HG02798 (cell line): ENCODE results near the gene TGFB1.
A peak's percentile ranks its signal among the peaks of the same experiment; 100 is the strongest.
"Not testable (repeated sequence)": the region's sequence is repeated elsewhere in the genome, so short reads cannot be mapped to it uniquely, and the experiment has no call there.

Experiments used
- ATAC-seq: cut with Tn5 transposase; IDR thresholded peaks from one replicate; pipeline ENCODE4 v1.9.1; 2021; ENCODE audit warnings: mild to moderate bottlenecking; ENCODE audit not compliant: unreplicated experiment, poor library complexity

Gene TGFB1

DNA sequence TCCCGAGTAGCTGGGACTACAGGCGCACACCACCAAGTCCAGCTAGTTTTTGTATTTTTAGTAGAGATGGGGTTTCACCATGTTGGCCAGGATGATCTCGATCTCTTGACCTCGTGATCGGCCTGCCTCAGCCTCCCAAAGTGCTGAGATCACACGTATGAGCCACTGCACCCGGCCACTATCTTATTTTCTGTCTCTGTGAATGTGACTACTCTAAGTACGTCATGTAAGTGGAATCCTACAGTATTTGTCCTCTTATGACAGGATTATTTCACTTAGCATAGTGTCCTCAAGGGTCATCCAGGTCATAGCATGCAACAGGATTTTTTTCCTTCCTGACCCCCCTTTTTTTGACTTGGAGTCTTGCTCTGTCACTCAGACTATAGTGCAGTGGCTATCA lies 17.8 kb upstream of the TGFB1 start:
- ATAC-seq, result no peak

DNA sequence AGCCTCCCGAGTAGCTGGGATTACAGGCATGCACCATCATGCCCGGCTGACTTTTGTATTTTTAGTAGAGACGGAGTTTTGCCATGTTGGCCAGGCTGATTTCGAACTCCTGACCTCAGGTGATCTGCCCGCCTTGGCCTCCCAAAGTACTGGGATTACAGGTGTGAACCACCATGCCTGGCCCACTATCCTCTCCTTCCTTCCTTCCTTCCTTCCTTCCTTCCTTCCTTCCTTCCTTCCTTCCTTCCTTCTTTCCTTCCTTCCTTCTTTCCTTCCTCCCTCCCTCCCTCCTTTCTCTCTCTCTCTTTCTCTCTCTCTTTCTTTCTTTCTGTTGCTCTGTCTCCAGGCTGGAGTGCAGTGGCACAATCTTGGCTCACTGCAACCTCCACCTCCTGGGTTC lies 17.4 kb upstream of the TGFB1 start:
- ATAC-seq, result not testable (repeated sequence)

DNA sequence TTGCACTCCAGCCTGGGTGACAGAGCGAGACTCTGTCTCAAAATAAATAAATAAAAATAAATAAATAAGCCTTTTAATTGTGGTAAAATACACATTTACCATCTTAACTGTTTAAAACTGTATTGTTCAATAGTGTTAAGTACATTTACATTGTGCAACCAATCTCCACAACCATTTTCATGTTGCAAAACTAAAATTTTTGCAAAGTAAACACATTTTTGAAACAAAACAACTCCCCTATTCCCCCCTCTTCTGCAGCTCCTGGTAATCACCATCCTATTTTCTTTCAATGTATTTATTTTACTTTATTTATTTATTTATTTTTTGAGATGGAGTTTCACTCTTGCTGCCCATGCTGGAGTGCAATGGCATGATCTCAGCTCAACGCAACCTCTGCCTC lies 16.0 kb upstream of the TGFB1 start:
- no peak for ATAC-seq

DNA sequence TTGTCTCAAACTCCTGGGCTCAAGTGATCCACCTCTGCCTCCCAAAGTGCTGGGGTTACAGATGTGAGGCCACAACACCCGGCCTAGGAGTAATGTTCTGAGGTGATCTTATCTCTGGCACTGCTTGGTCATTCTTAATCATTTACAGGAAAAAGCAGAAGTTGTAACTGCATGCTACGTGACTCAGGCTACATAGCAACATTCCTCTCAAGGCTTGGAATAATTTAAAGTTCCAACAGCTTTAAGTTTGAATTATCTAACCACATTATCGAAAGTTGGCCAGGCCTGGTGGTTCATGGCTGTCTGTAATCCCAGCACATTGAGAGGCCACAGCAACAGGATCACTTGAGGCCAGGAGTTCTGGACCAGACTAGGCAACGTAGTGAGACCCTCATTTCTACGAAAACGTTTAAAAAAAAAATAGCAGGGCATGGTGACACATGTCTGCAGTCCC lies 14.2 kb upstream of the TGFB1 start:
- ATAC-seq, result no peak

DNA sequence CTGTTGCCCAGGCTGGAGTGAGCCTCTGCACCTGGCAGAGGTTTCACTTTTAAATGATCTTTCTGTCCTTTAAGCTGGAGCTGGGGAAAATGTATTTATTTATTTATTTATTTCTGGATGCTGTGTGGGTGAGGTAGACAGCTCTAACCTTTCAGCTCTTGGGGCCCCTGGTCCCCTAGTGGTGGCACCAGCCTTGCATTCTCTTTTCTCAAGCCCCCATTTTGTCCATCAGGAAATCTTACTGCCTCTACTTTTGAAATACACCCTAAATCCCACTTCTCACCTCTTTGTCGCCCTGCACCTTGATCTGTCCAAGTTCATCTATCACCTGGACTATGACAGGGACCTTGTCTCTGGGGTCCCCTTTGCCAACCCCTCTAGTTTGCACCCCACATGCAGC lies 12.4 kb upstream of the TGFB1 start:
- no peak for ATAC-seq

DNA sequence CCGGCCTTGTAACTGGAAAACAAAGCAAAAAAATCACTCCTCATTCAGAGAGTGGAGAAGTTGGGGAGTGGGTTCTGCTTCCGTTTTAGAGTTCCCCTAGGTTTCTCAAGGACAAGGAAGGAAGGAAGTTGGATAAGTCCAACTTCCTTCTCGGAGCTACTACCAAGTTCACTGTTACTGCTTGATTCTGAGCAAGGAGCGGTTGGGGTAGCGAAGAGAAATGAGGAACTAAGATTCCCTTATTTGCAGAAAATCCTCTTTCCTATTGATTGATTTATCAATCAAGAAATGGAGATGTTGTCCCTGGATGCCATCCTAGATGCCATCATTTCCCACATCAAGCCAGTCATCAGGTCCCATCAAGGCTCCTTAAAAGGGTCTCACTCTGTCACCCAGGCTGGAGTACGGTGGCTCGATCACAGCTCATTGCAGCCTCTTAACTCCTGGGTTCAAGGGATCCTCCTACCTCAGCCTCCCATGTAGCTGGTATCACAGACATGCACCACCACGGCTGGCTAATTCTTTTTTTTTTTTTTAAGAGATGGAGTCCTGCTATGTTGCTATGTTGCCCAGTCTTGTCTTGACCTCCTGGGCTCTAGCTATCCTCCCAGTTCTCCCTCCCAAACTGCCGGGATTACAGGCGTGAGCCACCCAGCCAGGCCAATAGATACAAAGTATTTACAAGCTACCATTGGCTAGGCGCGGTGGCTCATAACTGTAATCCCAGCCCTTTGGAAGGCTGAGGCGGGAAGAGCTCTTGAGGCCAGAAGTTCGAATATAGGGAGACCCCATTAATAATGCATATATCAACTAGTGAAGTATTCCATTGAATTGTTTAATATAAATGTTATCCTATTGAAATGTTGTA lies 11.0 kb upstream of the TGFB1 start:
- no peak for ATAC-seq

GRCh38 chr19:41363753-41364523 lies 10.2 kb upstream of the TGFB1 start, which contains the start of gene B9D2:
TSS of gene B9D2 (minus strand) at chr19:41364149. CDS start at chr19:41363519, 630 bp downstream.
- ATAC-seq, result peak; percentile 93

DNA sequence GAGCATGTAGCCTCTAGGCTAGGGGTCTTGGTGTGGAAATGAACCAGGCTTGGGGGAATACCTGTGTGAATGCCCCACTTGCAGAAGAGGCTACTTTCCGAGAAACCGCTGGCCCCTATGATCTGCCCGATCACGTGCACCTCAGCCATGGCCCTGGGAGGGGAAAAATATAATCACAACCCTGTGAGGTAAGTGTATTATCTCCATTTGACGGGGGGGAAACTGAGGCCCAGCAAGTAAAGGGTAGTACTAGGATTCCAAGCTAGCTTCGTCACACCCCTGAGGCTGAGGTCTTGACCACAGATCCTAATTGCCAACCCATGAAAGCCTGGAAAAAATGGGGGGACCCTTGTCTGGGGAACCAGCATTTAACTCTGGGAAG lies 9.6 kb upstream of the TGFB1 start:
- no peak for ATAC-seq

DNA sequence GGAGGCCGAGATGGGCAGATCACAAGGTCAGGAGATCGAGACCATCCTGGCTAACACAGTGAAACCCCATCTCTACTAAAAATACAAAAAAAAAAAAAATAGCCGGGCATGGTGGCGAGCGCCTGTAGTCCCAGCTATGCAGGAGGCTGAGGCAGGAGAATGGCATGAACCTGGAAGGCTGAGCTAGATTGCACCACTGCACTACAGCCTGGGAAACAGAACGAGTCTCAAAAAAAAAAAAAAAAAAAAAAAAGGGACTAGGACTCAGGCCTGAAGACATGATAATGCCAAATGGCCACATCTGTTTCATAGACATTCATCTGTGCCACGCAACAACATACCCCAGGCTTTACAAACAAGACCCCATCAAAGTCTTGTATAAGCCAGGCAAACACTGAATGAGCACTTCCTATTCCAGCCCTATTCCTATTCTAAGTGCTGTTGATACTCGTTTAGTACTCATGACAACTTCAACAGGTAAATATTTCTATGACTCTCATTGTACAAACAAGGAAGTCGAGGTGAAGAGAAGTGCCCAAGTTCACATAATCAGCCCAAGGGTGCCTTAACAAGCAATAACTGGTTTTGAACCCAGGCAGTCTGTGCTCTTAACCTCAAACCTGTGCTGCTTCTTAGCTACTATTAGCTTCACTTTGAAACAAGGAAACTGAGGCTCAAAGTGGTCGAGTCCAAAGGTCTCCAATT lies 8.6 kb upstream of the TGFB1 start:
- no peak for ATAC-seq

DNA sequence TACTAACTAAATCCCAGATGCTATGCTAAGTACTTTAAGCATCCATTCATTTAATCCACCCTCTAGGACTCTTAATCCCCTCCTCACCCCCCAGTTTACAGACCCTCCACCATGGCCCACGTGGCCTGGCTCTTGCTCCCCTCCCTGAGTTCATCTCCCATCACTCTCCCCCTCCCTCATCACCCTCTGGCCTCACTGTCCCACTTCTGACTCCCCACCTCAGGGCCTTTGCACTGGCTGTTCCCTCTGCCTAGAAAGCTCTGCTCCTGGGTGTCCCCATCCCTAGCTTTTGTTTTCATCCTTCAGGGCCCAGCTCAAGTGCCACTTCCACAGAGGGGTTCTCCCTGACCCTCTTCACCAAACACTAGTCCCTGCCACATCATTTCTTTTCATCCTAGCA lies 6.0 kb upstream of the TGFB1 start:
- ATAC-seq, result no peak

DNA sequence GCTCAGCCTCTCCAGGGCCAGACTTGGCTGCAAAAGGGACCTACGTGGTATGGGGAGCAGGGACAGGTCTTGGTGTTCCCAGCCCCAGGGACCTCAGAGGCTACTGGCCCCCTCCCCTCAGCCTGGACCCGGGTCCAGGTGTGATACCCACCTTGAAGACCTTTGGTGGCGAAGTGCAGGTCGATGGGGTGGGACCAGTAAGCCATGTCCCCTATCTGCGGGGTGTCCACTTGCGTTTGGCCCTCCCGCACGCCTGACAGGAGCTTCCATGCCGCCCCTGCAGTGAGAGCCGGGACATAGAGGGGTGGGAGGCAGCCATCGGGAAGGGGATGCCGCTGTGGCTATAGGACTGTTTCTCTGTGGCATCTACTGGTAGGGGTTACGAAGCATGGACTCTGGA lies 4.0 kb upstream of the TGFB1 start:
- no peak for ATAC-seq

GRCh38 chr19:41356984-41357739 lies 3.4 kb upstream of the TGFB1 start:
- ATAC-seq, result no peak

- ATAC-seq, result no peak
Measured at GRCh38 chr19:41355802-41356201, 2.1 kb upstream of the TGFB1 start.

GRCh38 chr19:41355035-41355434 lies 1.3 kb upstream of the TGFB1 start:
- ATAC-seq, result no peak

DNA sequence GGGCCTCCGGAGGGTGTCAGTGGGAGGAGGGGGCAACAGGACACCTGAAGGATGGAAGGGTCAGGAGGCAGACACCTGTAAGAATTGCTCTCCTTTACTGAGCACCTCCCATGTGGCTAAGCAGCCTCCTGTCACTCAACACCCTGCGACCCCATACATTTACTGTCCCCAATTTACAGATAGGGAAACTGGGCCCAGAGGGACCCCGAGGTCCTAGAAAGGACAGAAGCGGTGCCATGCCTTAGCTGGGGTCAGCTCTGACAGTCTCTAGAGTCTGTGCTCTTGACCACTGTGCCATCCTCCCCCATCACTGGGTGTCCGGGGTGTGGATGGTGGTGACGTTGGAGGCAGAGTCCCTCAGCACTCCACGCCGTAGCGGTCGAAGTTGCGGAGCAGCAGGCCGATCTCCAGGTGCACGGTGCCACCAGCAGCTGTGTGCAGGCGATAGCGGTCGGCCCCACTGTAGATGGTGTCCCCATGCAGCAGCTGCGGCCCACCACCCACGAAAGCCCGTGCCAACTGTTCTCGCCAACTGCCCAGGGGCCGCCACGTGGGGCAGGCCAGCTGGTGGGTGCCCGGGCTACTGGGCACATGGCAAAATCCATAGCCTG lies 726 bp upstream of the TGFB1 start:
- ATAC-seq, result no peak

GRCh38 chr19:41352609-41353465 lies 885 bp downstream of the TGFB1 start:
- ATAC-seq, result no peak

- no peak for ATAC-seq
Measured at GRCh38 chr19:41352279-41352608, 1.5 kb downstream of the TGFB1 start.

DNA sequence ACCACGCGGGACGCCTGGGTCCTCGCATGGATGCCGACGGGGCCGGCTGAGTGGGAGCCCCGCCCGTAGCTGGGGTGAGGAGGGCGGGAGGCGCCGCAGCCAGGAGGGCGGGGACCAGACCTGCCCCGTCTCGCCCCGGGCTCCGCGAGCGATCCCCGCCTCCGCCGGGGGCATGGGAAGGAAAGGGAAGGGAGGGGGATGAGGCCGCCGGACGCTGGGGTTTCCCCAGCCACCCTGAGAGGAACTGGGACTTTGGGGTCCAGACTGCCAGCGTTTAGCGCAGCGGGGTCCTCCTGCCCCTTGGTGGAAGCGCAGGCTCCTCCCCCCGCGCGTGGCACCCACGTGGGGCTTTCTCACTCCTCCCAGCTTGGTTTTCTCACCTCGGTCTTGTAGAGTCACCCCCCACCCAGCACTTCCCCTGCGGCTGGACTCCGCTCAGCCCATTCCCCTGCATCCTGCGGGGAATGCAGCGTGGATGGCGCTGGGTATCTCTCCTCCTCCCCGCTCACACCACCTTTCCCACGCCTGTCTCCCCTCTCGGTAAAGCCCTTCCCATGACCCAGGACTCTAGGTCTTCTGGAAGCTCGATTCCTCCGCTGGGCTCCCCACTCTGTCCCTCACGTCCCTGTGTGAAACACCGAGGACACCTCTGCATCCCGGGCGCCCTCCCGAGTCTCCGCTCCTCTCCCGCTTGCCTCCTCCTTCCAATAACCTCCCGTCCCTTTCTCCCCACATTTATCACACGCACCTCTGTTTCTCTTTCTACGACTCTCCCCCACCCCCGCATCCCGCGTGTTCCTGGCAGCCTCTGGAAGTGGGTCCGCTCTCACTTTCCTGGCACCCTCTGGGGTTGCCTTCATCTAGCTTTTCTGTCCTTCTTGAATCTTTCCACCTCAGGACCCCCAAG lies 2.1 kb downstream of the TGFB1 start:
- ATAC-seq, result peak; percentile 53
